C4-2B (cell line): ENCODE results near the gene BCR.

Experiments used
- H3K27ac ChIP-seq: fragments of 450-650 bp; 2 replicates; pipeline ENCODE4 v1.5.1; 2017
- CTCF ChIP-seq: fragments of 450-650 bp; conservative IDR thresholded peaks from 2 replicates; pipeline ENCODE4 v1.5.1; 2017; ENCODE audit warnings: mild to moderate bottlenecking
- ZFX ChIP-seq: fragments of 450-650 bp; IDR thresholded peaks from 2 replicates; pipeline ENCODE4 v1.6.1; 2017

BCR gene

GRCh38 chr22:23184100-23184763 is 3.9 kb downstream of the BCR start:
- no peak overlapping the region for H3K27ac ChIP-seq
- TF ChIP-seq CTCF (no peak), ZFX (no peak)

DNA sequence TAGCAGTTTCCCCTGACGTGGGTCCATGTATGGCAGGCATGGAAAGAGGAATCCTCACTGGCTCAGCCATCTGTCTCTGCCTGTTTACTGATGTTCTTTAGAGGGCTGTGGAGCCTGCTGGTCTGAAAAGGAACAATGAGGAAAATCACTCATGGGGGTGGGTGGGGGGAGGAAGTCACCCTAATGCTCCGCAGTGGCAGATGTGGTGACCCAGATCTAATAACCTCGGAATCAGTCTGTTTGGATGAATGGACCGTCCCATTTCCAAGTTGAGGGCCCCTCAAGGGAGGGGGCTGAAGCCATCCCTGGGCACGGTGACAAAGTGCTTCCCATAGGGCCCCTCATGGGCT is 4.4 kb downstream of the BCR start:
- TF ChIP-seq CTCF (no peak), ZFX (no peak)
- H3K27ac ChIP-seq: no peak overlapping the region; the same call in 1 of the 2 replicates

- no peak overlapping the region for H3K27ac ChIP-seq
- no peak for TF ChIP-seq ZFX
- TF ChIP-seq CTCF: no peak
Measured at GRCh38 chr22:23187211-23187610, 6.9 kb downstream of the BCR start.

DNA sequence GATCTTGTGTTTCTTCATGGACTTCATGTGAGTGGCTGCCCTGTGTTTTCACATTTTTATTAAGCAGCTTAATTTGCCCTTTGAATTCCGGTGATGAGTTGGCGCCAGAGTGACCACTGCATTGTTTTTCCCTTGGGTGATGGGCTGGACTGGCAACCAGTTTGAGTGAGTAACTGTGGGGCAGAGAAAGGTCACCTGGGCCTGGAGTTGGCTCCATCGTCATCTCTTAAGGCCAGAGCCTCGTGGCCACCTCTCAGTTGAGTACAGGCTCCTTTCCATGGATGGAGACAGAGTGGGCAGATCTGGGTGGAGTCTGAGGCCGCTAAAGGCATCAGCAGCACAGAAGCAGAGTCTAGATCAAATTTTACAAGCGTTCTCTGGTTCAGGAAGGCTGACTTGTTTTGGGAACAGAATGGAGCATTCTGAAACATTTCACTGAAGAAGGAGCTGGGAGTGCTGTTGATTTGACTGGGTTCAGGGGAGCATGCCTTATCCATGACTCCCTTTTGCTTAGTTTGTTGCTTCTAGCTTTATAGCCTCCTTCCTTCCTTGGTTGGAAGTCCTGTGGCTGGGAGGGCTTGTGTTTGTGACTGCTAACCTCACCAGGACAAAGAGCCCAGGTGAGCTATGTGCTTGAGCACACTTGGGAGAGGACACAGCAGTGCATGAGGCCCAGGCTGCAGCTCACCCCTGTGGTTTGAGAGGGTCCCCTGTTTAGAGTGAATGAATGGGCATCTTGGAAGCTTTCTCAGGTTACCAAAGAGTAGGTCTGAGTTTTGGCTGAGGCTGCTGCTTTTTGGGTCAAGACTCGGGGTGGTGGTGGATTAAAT is 7.8 kb downstream of the BCR start:
- TF ChIP-seq CTCF (no peak), ZFX (no peak)
- H3K27ac ChIP-seq: no peak overlapping the region

DNA sequence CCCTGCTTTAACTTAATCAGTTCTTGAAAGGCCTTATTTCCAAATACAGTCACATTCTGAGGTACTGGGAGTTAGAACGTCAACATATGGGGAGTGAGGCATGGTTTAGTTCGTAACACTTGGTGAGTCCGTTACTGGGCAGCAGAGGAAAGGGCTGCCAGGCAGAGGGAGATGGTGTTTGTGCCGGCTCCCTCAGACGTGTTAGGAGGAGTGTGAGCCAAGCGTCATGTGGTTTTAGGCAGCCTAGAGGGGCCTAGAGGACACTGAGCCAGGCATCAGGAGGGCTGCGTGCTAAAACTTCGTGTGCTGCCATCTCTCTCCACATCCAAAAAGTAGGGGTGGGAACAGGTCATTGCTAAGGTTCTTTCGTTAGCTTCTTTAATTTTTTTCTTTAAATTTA is 10.2 kb downstream of the BCR start:
- TF ChIP-seq ZFX (no peak), CTCF (no peak)
- H3K27ac ChIP-seq: no peak overlapping the region

GRCh38 chr22:23192133-23192532 is 11.8 kb downstream of the BCR start:
- H3K27ac ChIP-seq: peak overlapping the region; percentile 70
- TF ChIP-seq CTCF (no peak), ZFX (no peak)

GRCh38 chr22:23192558-23192957 is 12.2 kb downstream of the BCR start:
- TF ChIP-seq ZFX (no peak), CTCF (no peak)
- H3K27ac ChIP-seq: peak overlapping the region; percentile 70
